ENCODE results near the gene COL25A1. TPM values are rescaled to one million over a fixed set of nuclear protein-coding genes. Genes with fewer than 3 reads are reported as not detected.

COL25A1 gene
- total RNA-seq, 1 experiment from 2014 or later = 0.42 TPM

DNA sequence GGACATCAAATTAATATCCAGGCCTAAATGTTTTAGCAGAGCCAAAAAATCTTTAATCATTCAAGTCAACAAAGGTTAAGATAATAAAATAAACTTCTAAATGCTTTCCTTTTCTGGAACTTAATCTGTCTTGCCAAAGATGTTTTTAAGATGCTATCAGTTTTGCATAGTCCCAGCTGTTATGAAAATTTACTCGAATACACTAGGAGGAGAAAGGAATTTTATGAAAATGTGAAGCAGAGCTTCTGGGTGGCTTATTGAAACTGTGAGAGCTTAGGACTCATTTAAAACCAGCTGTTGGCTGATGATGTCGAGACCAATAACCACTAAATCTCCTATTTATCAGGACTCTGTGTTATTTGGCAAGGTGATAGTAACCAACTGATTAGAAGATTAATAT is 337.4 kb downstream of the COL25A1 start:
- DNase-seq (ENCODE audit: low read depth in 1 of 2, low spot score in 2 of 2) = no peak
- Histone ChIP-seq H3K4me1 (replicated peaks) (no peaks in the 10 kb centered on the region), H3K36me3 (no peaks in the 10 kb centered on the region), H3K4me3 (no peak overlapping the region), H3K27me3 (replicated peaks) (no peaks in the 10 kb centered on the region), H3K9me3 (replicated peaks) (no peaks in the 10 kb centered on the region), H3K27ac (no peak overlapping the region)

DNA sequence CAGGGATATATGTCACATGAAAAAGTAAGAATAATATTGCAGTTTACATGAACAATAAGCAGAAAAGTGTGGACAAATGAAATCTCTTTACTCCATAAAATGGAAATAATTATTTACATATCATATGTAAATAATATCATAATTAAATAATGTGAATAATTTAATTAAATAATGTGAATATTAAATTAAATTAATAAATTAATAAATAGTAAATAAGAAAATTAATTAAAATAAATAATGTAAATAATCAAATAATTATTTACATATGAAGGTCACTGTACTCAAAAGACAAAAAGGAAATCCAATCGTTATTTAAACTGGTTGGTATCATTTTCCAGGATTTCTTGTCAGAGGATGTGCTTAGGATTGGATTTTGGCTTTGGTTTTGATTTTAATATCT is 338.5 kb downstream of the COL25A1 start:
- DNase-seq (ENCODE audit: low read depth in 1 of 2, low spot score in 2 of 2) = no peak
- H3K4me3 ChIP-seq = no peak overlapping the region
- no peaks in the 10 kb centered on the region for H3K36me3 ChIP-seq
- H3K27ac ChIP-seq = no peak overlapping the region
- H3K27me3 ChIP-seq (replicated peaks) = no peaks in the 10 kb centered on the region
- no peaks in the 10 kb centered on the region for H3K9me3 ChIP-seq (replicated peaks)
- H3K4me1 ChIP-seq (replicated peaks) = no peaks in the 10 kb centered on the region

DNA sequence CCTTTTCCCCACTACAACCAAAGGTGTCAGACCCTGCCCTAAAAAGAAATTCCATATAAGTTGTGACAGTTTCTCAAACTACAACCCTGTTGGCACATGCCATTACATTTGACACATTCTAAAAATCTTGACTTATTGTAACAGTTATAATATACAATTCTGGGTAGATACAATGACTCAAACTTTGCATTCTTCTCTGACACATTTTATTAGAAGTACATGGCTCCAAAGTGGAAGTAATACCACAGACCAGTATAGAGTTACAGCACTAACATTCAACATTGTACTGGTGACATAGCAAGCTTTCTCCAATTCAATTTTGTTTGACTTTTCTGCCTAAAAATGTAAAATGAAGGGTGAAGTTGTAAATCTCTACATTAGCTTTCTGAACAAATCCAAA is 343.0 kb downstream of the COL25A1 start:
- no peak overlapping the region for H3K27ac ChIP-seq
- DNase-seq (ENCODE audit: low read depth in 1 of 2, low spot score in 2 of 2) = no peak
- no peaks in the 10 kb centered on the region for H3K27me3 ChIP-seq (replicated peaks)
- H3K36me3 ChIP-seq = no peaks in the 10 kb centered on the region
- no peaks in the 10 kb centered on the region for H3K4me1 ChIP-seq (replicated peaks)
- H3K4me3 ChIP-seq = no peak overlapping the region
- H3K9me3 ChIP-seq (replicated peaks) = no peaks in the 10 kb centered on the region

DNA sequence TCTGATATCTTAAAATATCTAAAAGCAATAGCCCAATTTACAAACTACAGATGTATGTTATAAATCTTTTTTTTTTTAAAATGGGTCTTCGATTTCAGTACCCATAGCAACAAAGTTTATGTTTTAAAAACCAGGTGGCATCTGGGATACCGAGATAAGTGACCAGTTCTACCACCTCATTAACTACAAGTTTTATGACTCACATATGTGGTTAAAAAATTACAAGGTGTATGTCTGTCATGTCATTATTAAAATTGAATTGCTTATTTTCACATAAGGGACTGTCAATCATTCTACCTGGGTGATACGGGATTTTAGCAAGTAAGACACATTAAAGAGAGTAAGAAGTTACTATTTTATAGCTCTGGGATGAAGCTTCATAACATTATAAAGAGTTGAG is 347.6 kb downstream of the COL25A1 start:
- DNase-seq (ENCODE audit: low read depth in 1 of 2, low spot score in 2 of 2) = no peak
- no peaks in the 10 kb centered on the region for H3K9me3 ChIP-seq (replicated peaks)
- peaks cover 12% of the 10 kb centered on the region for H3K4me1 ChIP-seq (replicated peaks)
- no peak overlapping the region for H3K4me3 ChIP-seq
- H3K36me3 ChIP-seq = no peaks in the 10 kb centered on the region
- H3K27me3 ChIP-seq (replicated peaks) = no peaks in the 10 kb centered on the region
- no peak overlapping the region for H3K27ac ChIP-seq

DNA sequence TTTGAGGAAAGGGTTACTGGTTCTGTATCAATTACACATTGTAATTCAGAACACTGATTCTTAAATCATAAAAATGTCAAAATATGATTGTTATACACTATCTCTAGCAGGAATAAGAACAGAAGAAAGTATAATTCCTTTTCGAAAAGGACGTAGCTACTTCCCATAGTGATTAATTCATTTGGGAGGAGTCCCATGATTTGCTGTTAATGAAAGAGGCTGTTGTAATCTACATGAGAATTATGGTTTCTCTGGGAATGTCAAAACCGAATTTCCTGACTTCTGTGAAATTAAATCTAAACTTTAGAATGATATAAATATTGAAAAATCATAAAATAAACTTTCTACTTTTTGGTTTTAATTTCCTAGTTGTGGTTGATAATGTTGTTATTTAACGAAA is 348.5 kb downstream of the COL25A1 start:
- H3K27ac ChIP-seq = no peak overlapping the region

DNA sequence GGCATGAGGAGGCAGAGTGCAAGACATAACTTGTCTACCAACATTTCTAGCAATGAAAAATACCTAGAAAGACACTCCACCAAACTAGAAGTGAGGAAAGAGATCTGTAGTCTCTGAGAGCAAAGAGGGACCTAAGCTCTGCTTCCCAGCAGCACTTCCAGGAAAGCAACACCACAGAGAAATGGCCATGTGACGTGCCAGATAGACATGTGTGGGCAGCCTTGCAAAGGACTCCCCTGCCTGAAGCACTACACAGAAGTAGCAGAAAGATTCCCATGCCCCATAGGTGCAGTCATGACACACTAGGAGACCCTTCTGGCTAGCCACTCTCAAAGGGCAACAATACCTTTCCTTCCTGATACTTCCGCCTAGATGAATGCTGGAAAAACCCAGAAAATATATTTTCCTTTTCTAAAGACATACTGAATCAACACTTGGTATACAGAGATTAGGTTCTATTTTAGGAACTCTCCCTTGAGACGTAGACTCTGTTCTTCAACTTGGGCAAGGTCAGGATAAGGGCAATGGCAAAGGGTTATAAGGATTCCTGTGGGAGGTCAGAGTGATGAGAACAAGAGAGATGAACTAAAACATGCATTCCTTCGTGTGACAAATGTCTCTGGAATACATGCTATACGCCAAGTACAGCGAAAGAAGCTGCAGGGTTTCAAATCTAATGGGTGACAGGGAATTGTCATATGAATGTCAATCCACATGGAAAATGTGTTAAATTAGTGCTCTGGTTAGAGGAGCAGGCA is 352.1 kb downstream of the COL25A1 start:
- Histone ChIP-seq H3K36me3 (no peaks in the 10 kb centered on the region), H3K9me3 (replicated peaks) (no peaks in the 10 kb centered on the region), H3K27me3 (replicated peaks) (no peaks in the 10 kb centered on the region), H3K4me1 (replicated peaks) (peaks cover 12% of the 10 kb centered on the region), H3K4me3 (no peak overlapping the region), H3K27ac (peak overlapping the region; percentile 46)
- DNase-seq (ENCODE audit: low read depth in 1 of 2, low spot score in 2 of 2) = peak in 1 of 2 experiments; percentile 29

More for the DNA sequence above, 348.5 kb downstream of the COL25A1 start:
- peaks cover 12% of the 10 kb centered on the region for H3K4me1 ChIP-seq (replicated peaks)
- no peaks in the 10 kb centered on the region for H3K36me3 ChIP-seq
- H3K9me3 ChIP-seq (replicated peaks) = no peaks in the 10 kb centered on the region
- DNase-seq (ENCODE audit: low read depth in 1 of 2, low spot score in 2 of 2) = no peak
- no peak overlapping the region for H3K4me3 ChIP-seq
- no peaks in the 10 kb centered on the region for H3K27me3 ChIP-seq (replicated peaks)

DNA sequence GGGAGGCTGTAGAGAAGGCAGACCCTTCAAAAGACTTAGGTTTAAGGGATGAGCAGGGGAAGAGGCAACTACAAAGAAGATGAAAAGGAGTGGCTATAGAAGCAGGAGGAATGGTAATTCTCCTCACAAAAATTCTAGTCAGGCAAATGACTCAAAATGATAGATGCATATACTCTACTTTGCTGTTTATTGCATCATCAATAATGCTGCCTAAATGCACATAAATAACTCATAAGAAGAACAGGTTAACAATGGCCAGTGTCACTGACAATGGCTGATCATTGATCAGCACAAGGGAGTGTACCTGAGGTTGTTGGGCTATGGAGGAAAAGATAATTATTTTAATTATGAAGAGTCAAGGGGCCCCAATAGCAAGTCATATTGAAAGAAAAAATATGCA is 354.9 kb downstream of the COL25A1 start:
- no peak overlapping the region for H3K27ac ChIP-seq
- no peak overlapping the region for H3K4me3 ChIP-seq
- DNase-seq (ENCODE audit: low read depth in 1 of 2, low spot score in 2 of 2) = no peak
- no peaks in the 10 kb centered on the region for H3K27me3 ChIP-seq (replicated peaks)
- peaks cover 12% of the 10 kb centered on the region for H3K4me1 ChIP-seq (replicated peaks)
- H3K9me3 ChIP-seq (replicated peaks) = no peaks in the 10 kb centered on the region
- H3K36me3 ChIP-seq = no peaks in the 10 kb centered on the region

DNA sequence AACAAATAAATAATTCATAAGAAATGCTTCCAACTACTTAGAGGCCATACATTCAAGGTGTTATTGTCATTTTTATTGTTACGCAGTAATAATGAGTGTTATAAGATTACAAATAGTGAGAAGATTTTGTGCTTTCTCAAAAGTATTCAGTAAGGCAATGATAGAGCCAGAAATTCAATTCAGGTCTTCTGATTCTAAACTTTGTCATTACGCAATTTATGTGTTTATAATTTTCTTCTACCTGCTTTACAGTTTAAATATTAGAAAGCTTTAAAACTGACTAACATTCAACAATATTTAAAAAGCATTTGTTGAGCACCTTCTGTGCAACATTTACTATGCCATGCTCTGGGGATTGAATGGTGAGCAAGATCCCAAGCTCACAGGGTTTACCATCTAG is 356.2 kb downstream of the COL25A1 start:
- no peaks in the 10 kb centered on the region for H3K36me3 ChIP-seq
- H3K27me3 ChIP-seq (replicated peaks) = no peaks in the 10 kb centered on the region
- no peak for DNase-seq (ENCODE audit: low read depth in 1 of 2, low spot score in 2 of 2)
- no peak overlapping the region for H3K27ac ChIP-seq
- no peak overlapping the region for H3K4me3 ChIP-seq
- peaks cover 12% of the 10 kb centered on the region for H3K4me1 ChIP-seq (replicated peaks)
- no peaks in the 10 kb centered on the region for H3K9me3 ChIP-seq (replicated peaks)

DNA sequence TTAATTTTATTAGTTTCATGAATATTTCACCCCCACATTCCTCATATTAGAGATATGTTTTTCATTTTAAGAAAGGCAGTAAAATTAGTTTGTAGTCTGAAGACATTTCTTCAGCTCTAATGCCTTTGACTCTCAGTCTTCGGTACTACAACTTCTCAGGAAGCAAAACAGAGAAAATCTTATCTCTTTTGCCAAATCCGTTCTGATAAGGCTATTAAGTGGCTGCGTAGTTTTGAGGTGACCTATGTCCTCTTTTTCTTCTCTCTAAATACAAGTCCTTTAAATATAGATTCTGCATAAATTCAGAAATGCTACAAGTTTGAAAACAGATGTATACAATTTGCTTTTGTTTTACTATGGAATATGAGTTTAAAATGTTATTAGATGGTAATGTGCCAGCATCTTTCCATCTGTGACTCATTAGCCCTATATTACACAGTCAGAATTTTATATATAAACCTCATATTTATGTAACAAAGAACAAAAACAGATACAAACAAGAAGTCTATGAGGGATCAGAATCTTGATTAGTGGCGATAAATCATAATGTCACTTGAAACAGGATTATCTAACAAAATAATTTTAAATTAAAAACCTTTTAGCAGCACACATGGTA is 358.4 kb downstream of the COL25A1 start:
- Histone ChIP-seq H3K4me3 (no peak overlapping the region), H3K4me1 (replicated peaks) (no peaks in the 10 kb centered on the region), H3K36me3 (no peaks in the 10 kb centered on the region), H3K27ac (no peak overlapping the region), H3K9me3 (replicated peaks) (no peaks in the 10 kb centered on the region), H3K27me3 (replicated peaks) (no peaks in the 10 kb centered on the region)
- no peak for DNase-seq (ENCODE audit: low read depth in 1 of 2, low spot score in 2 of 2)

DNA sequence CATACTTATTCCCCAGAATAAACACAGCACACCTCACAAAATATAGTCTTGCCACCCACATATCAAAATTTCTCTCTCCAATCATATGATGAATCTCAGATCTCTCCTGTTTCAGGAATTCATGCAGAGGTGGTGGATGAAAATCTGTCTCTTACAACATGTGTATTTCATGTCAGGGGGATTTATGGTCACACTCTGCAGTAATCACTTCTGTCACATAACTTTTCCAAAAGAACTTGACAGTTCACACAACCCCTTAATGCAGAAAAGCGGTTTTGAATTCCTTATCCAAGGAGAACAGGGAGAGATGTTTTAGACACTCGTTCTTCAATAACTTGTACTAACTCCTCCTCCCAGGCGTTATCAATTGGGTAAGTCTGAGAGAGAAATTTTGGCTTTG is 359.1 kb downstream of the COL25A1 start:
- H3K27me3 ChIP-seq (replicated peaks) = no peaks in the 10 kb centered on the region
- no peaks in the 10 kb centered on the region for H3K36me3 ChIP-seq
- no peak overlapping the region for H3K27ac ChIP-seq
- no peak overlapping the region for H3K4me3 ChIP-seq
- no peak for DNase-seq (ENCODE audit: low read depth in 1 of 2, low spot score in 2 of 2)
- H3K9me3 ChIP-seq (replicated peaks) = no peaks in the 10 kb centered on the region
- no peaks in the 10 kb centered on the region for H3K4me1 ChIP-seq (replicated peaks)

DNA sequence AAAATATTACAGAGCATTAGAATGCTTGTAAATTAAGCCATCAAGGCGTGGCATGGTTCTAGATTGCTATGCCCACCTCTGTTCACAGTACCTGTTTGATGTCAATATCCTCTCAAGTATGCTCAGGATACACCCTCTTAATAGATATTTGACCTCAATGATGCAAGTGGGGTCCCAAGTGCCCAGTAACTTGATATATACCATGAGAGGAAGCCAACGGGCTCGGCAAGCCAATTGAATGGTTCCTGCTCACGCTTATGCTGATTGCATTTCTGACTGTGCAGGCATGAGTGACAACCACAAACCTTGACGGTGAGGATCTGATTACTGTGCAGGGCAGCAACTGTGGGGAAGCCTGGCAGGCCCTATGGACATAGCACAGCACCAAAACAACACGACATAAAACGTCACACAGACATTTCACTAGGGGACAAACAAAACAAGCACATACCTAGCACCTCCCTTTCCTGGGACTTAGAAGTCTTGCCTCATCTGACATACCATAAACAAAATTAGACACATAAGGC is 360.5 kb downstream of the COL25A1 start:
- Histone ChIP-seq H3K27ac (no peak overlapping the region), H3K4me1 (replicated peaks) (peaks cover 4% of the 10 kb centered on the region; the same call in 1 of the 2 replicates), H3K4me3 (no peak overlapping the region), H3K27me3 (replicated peaks) (no peaks in the 10 kb centered on the region), H3K36me3 (no peaks in the 10 kb centered on the region), H3K9me3 (replicated peaks) (no peaks in the 10 kb centered on the region)
- no peak for DNase-seq (ENCODE audit: low read depth in 1 of 2, low spot score in 2 of 2)

DNA sequence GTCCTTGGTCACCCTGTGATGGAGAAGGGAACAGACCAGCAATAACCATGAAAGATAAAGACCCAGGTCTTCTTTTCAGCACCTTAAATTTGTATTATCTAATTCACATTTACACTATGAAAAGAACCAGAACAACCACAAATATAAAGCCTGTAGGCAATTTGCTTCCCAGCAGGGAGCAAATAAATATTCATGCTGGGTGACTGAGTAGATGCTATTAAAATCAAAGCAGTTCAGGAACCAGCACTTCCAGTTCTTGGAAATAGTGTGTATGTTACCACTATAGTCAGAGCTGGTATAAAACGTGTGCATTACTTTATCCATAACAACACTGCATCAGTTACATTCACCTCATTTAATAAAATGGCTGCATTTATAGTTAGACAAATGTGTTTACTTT is 361.8 kb downstream of the COL25A1 start:
- Histone ChIP-seq H3K36me3 (no peaks in the 10 kb centered on the region), H3K4me1 (replicated peaks) (peaks cover 7% of the 10 kb centered on the region; the same call in 1 of the 2 replicates), H3K9me3 (replicated peaks) (no peaks in the 10 kb centered on the region), H3K27ac (no peak overlapping the region), H3K4me3 (no peak overlapping the region), H3K27me3 (replicated peaks) (no peaks in the 10 kb centered on the region)
- DNase-seq (ENCODE audit: low read depth in 1 of 2, low spot score in 2 of 2) = no peak

DNA sequence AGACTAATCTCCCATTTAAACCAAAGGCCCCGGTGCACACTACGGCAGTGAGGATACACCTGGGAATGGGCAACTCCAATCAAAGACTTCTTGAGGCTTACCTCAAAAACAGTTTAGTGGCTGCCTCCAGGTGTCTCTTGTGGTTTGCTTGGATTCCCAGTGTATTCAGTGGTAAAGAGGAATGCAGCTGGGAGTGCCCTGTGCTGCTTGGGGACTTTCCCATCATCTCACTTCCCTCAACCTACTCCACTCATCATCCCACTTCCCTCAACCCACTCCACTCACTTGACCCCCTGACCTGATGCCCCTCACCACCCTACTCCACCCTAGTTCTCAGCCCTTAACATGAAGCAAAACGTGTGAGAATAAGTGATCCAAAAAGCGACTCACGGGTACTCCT is 362.3 kb downstream of the COL25A1 start:
- H3K27me3 ChIP-seq (replicated peaks) = no peaks in the 10 kb centered on the region
- DNase-seq (ENCODE audit: low read depth in 1 of 2, low spot score in 2 of 2) = no peak

DNA sequence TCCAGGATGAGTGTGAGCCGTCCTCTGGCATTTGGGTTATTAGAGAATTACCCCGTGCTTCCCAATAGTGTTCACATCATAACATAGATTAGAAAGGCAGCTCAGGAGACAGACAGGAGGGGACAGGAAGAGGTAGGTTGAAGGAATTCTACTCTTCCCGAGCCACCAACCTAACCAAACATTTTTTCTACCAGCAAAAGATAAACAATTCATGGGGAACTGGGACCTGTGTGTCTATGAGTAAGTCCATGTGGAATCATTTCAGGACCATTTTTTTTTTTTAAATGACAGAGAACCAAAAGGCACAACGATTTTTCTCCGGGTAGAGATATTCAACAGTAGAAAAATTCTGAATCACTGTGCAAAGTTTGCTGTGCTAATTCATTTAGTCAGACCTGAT is 365.4 kb downstream of the COL25A1 start:
- Histone ChIP-seq H3K36me3 (no peaks in the 10 kb centered on the region), H3K27ac (no peak overlapping the region), H3K4me1 (replicated peaks) (peaks cover 7% of the 10 kb centered on the region; the same call in 1 of the 2 replicates), H3K27me3 (replicated peaks) (no peaks in the 10 kb centered on the region), H3K4me3 (no peak overlapping the region), H3K9me3 (replicated peaks) (no peaks in the 10 kb centered on the region)
- DNase-seq (ENCODE audit: low read depth in 1 of 2, low spot score in 2 of 2) = peak in 1 of 2 experiments; percentile 58

More for the DNA sequence above, 362.3 kb downstream of the COL25A1 start:
- H3K27ac ChIP-seq = no peak overlapping the region
- H3K9me3 ChIP-seq (replicated peaks) = no peaks in the 10 kb centered on the region
- no peaks in the 10 kb centered on the region for H3K36me3 ChIP-seq
- H3K4me1 ChIP-seq (replicated peaks) = peaks cover 7% of the 10 kb centered on the region; the same call in 1 of the 2 replicates
- H3K4me3 ChIP-seq = no peak overlapping the region
